Activated CD4-positive, alpha-beta T cell treated with anti-CD3 and anti-CD28 coated beads, Interleukin-2, amount 50 U/mL, for 1 hour (primary cell): Measurements from ENCODE around the gene IL20RA.
"Not testable (repeated sequence)": the region's sequence is repeated elsewhere in the genome, so short reads cannot be mapped to it uniquely, and the experiment has no call there.

Experiments
- DNase-seq: peaks from one replicate; pipeline ENCODE4 v3.0.0-alpha.2; 2020

IL20RA gene, protein sequence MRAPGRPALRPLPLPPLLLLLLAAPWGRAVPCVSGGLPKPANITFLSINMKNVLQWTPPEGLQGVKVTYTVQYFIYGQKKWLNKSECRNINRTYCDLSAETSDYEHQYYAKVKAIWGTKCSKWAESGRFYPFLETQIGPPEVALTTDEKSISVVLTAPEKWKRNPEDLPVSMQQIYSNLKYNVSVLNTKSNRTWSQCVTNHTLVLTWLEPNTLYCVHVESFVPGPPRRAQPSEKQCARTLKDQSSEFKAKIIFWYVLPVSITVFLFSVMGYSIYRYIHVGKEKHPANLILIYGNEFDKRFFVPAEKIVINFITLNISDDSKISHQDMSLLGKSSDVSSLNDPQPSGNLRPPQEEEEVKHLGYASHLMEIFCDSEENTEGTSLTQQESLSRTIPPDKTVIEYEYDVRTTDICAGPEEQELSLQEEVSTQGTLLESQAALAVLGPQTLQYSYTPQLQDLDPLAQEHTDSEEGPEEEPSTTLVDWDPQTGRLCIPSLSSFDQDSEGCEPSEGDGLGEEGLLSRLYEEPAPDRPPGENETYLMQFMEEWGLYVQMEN

DNA sequence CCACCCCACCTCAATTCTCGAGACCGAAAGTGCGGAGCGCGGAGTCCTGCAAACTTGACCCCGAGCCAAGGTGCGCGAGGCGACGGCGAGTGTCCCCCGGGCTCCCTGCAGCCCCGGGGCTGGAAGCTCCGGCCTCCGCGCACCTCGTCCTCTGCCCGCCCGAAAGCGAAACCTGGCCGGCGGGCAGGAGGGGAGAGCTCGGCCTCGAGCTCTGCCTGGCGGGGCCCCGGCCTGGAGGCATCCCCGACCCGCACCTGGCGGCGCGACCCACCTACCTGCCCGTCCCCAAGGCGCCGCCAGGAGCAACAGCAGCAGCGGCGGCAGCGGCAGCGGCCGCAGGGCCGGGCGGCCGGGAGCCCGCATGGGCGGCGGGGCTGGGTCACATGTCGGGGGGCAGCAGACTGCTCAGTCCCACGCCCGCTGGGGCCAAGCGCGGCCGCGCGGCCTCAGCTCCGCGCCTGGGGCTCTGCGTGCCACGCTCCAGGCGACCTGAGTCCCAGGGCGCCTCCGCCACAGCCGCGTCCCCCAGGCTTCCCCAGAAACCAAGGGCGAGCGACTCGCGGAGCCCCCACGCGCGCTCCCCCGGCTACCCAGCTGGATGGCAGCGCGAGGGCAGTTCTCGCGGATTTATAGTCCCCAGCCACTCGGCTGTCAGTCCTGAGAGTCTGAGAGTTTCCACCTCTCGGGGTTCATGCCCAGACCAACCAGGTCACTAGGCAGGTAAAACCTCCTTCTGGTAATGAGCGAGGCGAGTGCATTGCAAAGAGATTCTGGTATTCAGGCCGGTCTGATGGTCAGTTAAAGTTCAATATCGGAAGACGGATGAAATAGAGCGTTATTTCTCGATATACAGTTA lies at the start of gene IL20RA:
Gene IL20RA (minus strand): TSS at position 600 of the 856 bp plus-strand sequence. CDS start 237 bp downstream, at position 363.
- DNase-seq: peak; percentile 1

DNA sequence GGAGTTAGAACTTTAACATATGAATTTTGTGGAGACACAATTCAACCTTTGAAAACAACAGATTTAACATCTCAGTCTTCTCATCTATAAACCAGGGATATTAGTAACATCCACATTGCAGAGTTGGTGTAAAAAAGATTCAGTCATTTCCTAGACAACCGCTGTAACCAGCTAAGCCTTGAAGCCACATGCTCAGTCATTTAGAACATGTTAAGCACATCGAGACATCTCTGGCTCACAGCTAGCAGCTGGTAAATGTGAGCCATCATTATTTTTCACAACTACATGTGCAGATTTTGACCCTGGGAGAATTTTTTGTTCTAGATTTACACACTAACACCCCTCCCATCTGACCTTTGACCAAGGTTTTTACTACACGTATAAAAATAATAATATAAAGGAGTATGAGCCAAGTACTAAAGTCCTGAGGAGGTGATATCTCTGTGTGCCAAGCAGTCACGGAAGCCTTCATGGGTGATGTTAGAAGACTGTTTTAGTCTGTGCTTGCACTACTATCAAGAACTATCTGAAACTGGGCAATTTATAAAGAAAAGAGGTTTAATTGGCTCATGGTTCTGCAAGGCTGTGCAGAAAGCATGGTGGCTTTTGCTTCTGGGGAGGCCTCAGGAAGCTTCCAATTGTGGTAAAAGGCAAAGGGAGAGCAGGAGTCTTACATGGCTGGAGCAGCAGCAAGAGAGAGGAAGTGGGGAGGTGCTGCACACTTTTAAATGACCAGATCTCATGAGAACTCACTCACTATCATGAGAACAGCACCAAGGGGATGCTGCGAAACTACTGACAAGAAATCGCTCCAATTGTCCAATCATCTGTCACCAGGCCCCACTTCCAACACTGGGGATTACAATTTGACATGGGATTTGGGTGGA lies 48.7 kb upstream of the IL20RA start:
- DNase-seq: no peak

DNA sequence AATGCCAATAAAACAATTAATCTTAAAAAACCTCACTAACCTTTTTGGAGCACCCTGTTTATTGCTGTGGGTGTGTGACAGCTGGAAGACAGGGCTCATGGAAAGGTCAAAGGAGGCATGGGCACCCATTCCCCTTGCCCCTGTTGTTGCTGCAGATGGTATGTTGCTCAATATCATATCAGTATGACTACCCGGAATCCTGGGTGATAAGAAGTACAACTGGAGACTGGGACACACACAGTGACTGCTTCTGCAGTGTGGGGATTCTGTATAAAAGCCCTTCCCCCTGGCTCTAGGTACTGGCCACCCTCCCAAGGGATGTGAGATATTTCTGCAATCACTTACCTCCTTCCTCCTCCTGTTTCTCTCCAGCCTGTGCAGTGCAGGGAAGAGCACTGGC lies 47.3 kb upstream of the IL20RA start:
- DNase-seq: no peak

DNA sequence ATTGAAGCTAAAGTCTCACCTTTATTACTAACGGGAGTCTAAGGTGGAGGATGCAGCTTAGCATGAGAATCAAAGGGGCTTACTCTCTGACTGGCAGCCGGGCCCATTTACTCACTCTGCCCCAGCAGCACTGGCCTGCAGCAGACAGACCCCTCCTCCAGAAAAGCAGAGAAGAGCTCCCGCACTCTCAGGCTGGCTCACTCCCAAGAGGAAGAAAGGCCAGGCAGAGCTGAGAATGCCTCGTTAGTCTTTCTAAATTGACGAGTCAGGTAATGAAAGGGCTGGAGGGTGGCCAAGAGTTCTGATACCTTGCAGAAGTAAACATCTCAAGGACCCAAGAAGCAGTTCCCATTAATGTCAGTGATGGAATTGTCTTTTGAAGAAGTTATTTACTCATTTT lies 44.5 kb upstream of the IL20RA start:
- DNase-seq: no peak

DNA sequence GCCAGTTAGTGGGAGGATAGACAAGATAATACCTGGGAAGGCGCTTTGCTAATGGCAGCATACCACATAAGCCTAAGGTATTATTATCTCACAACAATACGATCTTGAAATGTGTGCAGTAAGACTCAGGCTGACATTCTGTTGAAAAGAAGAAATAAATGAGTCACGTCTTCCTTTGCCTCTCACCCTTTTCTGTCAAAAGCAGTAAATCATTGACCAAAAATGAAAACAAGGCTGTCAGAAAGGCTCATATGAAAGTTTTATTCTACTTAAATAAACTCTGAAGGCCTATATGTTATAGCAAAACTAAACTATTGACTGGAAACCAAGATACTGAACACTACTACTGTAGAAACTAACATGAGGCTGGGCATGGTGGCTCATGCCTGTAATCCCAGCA lies 43.1 kb upstream of the IL20RA start:
- no peak for DNase-seq

DNA sequence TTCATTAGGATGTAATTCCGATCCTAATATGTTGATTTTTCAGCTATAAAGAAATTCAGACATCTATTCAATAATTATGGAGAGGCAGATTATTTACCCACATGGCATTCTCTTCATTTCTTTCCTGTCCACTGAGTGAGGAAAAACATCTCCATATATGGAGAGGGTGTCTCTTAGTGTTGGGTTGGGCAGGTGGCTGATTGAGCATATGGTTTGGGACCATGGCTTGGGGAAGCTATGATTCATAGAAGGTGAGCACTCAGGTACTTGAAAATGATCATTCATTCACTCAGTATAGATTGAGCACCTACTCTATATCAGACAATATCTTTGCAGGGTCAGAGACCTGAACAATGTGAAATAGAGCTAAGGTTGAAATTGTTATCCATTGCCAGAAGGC lies 41.3 kb upstream of the IL20RA start:
- no peak for DNase-seq

DNA sequence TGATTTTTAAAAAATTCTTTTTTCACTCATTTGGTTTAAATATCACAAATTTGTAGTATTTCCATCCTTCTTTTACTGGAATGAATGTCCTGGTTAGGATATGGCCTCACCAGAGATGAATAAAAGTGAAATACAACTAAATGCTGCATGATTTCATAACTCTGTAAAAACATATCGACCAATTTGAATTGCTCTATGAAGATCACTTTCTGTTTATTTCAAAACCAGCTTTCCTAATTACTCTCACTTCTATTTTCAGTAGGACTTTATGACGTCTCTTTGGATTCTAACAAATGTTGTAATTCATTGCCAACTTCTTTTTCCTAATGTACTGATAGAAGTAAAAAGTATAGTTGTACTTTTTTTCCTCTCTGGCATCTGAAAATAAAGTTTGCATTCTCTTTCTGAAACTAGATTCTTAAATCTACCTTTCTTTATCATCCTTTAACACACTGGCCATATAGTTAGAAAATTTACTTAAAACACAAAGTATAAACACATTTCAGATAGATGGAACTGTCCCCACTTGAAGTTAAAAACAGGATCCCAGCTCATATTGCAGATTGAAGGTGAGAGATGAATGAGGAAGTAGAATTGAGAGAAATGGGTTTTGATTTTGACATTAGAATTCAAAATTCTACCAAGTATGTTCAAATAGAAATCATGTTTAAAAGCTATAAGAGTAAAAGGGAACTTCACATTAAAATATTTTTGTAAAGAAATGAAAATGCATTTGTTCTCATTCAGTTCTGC lies 40.3 kb upstream of the IL20RA start:
- DNase-seq: no peak

DNA sequence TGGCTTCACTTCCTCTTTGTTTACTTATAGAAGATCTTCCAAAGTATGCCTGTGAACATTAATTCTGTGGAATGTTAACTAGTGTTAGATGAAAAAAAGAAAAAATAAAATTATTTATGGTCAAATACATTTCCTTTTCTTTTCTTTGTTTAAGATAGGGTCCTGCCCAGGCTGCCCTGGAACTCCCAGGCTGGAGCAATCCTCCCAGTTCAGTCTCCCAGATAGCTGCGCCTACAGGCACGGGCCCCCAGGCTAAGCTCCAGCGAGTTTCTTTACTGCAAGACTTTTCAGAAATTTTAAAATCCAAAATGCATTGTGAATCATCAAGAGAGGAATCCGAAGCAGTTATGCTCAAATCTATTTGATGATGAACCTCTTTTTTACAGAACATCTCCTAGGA lies 39.3 kb upstream of the IL20RA start:
- no peak for DNase-seq

DNA sequence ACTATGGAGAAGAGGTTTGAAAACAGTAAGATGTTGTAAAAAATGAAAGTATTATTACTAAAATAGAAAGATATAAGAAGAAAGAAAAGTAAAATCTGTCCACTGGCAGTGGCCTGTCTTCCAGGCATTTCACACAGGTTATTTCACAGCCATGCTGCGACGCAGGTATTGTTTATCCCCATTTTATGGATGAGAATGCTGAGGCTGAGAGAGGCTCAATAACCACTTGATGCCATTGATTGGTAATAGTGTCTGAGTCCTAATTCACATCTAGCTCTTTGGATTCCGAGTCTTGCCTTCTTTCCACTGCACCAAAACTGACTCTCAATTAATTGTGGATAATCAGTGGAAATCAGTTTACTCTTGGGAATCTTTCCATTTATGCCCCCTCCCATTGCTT lies 37.2 kb upstream of the IL20RA start:
- DNase-seq: no peak

DNA sequence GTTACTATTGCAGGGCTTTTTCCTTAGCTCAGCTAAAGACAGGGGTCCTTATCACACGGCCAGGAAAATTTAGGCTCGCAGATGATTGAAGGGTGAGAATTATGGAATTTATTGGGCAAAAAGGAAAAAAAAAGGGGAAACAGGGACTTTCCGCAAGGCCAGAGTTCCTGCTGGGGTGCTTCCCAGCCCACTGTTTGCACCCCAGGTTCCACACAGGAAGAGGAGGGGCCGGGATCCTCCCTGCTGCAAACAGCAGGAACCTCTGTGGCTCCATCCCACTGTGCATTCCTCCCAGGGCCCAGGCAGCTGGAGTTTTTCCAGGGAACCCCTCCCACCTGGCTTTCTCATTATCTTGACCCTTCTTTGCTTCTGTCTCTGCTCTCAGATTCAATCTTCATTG lies 35.9 kb upstream of the IL20RA start:
- no peak for DNase-seq

DNA sequence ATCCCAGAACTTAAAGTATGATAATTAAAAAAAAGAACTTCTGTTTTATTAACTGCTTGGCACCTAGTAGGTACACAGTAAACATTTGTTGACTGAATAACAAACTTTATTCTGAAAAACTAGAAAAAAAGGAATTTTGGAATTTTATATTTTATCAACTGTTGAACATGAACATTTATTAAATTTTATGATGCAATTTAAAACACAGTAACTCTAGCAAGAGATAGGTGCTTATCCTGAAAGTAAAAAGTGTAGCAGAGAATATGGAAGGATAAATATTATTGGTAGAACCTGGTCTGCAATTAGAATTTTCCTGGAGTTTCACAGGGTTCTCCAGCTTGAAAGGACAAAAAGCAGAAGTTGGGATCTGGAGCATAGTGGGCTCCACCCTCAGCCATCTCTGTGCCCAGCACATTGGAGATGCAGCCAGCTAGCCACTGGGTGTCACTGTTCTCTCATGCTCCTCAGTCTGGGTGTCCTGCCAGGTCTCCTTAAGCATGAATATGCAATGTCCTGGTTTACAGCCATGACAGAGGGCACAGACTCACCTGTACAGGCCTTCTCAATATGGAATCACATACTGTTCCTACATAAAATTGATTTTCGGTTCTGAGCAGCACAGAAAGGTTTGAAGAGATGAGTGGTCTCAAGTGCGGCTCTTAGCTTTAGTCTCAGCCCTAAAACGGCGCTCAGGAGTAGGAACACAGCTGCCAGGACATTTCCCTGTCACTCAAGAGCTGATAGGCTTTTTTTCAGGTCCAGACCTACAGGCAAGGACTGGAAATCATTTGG lies 31.7 kb upstream of the IL20RA start:
- DNase-seq: peak; percentile 36

DNA sequence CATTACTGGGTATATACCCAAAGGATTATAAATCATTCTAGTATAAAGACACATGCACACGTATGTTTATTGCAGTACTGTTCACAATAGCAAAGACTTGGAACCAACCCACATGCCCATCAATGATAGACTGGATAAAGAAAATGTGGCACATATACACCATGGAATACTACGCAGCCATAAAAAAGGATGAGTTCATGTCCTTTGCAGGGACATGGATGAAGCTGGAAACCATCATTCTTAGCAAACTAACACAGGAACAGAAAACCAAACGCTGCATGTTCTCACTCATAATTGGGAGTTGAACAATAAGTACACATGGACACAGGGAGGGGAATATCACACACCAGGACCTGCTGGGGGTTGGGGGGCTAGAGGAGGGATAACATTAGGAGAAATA lies 31.0 kb upstream of the IL20RA start:
- not testable (repeated sequence) for DNase-seq

DNA sequence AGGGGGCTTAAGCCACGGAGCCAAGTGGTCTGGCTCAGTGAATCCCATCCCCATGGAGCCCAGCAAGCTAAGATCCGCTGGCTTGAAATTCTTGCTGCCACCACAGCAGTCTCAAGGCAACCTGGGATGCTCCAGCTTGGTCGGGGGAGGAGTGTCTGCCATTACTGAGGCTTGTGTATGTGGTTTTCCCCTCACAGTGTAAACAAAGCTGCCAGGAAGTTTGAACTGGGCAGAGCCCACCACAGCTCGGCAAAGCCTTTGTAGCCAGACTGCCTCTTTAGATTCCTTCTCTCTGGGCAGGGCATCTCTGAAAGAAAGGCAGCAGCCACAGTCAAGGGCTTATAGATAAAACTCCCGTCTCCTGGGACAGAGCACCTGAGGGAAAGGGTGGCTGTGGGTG lies 25.5 kb upstream of the IL20RA start:
- DNase-seq: no peak

DNA sequence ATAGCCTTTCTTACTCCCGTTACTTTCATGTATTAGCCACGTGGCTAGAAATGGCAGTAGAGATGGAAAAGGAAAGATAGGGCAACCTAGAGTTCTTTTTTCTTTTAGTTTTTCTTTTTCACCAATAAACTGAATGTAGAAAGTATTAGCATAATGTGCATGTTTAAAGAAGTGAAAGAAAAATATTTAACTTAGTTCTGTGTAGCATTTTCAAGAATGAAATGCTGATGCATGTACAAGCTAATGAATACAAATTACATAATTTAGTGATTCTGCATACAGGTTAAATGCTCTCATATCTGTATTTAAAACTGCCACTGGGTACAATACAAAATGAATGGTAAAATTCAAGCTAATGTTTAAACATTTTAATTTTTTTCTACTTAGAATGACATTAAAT lies 22.6 kb upstream of the IL20RA start:
- DNase-seq: no peak

DNA sequence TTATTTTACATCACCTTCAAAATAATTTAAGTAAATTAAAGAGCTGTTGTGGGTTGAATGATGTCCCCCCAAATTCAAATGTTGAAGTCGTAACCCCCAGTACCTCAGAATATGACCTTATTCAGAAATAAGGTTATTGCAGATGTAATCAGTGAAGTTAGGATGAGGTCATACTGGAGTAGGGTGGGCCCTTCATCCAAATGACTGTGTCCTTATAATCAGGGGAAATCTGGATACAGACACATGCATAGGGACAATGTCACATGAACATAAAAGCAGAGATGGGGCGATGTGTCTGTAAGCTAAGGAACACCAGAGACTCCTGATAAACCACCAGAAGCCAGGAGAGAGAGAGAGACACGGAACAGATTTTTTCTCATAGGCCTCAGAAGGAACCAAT lies 13.3 kb upstream of the IL20RA start:
- DNase-seq: no peak

DNA sequence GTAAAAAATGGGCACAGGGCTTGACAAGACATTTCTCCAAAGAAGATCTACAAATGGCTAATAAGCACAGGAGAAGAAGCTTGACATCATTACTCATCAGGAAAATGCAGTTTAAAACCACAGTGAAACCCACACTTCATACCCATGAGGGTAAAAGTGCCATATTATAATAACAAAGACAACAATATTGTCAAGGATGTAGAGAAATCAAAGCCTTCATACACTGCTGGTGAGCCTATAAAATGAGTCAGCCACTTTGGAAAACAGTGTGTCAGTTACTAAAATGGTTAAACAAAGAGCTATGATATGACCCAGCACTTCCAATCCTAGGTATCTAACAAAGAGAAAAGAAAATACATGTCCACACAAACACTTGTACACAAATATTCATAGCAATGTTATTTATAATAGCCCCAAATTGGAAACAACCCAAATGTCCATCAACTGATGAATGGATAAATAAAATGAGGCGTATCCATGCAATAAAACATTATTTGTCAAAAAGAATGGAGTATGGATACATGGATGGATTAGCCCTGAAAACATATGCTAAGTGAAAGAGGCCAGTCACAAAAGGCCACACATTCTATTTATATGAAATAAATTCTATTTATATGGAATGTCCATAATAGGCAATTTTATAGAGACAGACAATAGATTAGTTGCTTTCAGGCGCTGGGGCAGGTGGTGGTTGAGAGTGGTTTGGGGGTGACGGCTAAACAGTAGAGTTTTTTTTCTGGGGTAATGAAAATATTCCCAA lies 11.5 kb upstream of the IL20RA start:
- DNase-seq: no peak

DNA sequence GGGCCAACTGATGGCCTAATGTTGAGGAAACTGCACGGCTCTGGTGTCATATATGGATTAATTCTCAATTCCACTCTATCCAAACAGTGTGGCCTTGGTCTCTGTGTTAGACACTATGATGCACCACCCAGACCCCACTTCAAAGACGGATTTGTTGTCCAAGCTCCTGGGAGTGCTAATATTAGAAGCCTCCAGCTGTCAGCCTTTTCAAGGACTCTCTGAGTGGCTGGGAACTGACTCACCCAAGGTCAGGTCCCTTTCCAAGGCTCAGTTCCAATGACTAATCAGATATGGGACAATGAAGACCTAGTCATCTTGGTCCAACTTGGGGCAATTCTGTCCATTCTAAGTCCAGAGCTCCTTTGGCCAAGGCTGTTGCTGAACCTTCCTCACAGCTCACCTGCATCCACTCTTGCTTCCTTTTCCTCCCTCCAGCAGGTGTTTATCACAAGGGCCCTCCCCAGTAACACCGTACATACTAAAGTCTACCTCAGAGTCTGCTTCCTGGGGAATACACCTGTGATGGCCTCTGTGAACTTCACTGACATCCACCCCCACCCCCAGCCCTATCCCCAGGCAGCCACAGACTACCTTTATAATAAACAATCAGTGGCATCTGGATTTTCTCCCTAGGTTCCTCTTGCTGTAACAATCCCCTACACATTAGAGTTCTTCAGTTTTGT lies 7.2 kb upstream of the IL20RA start:
- no peak for DNase-seq

DNA sequence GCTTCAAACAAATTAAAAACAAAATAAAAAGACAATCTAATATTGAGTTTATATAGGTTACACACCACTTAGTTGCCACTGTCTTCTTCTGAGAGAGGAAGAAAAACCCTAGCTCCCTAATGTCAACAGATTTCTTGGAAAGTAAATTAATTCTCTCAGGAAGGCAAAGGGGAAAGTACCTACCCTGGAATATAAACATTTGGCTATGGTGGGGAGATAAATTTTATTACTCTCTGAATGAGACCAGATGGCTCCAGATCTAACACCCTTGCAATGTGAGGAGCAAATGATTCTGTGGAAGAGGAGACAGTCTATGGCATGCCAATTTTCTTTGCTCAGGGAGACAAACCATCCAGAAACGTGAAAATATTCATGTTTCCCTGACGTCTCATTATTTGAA lies 4.3 kb upstream of the IL20RA start:
- no peak for DNase-seq

DNA sequence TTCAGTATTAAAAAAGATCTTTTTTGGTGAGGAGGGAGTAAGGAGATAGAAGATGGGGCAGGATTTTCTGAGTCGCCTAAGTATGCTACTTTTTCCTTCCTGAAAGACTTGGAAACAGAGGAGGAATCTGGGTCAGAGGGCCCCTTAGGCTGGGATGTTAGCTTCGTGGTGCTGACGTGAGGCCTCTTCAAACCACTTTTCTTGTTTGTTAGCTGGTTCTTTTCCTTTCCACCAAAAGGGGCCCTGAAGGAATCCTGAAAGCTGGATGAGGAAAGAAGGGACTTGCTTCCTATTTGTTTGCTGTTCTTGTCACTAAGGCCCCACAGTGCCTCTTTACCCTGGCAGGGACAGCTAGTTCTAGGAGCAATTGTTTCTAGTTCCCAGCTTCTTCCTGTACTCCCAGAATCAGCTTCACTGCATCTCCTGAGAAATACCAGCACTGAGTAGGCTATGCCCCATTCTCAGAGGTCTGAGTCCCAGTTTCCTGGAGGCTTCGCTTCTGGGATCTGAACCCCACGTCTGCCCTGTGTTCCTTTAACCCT lies 2.2 kb upstream of the IL20RA start:
- no peak for DNase-seq
